Measurements from ENCODE around the gene ETF1. TPM values are rescaled to one million over a fixed set of nuclear protein-coding genes. Genes with fewer than 3 reads are reported as not detected.

Gene ETF1
- total and polyA plus RNA-seq, 9 of the 15 experiments (the other 6 are each of a cell fraction or from before 2014, with no cell fraction given), result 53.7 to 209 (median 164) TPM

DNA sequence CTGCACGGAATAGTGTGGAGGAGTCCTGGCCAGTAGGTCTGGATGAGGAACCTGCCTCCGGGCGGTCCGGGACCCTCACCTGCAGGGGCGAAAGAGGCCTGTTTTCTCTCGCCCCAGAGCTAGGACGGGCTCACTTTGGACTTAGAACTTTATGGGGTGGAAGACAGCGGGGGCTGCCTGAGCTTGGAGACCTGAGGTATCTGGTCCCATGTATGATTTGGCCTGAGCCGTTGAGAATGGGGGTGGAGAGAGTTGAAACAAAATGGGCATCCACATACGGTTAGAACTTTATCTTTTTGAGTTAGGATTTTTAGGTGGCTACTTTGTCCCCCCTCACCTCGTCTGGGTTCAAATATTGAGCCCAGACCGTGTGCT is 681 bp upstream of the ETF1 start (continued):
- TF ChIP-seq, protein P1, sequence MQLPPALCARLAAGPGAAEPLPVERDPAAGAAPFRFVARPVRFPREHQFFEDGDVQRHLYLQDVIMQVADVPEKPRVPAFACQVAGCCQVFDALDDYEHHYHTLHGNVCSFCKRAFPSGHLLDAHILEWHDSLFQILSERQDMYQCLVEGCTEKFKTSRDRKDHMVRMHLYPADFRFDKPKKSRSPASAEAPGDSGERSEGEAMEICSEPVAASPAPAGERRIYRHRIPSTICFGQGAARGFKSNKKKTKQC (CRISPR knock-in tag; IDR thresholded peaks at IDR 0.05), result 0 out of 2 replicates have a peak, but pooled peaks have one; percentile 60
- no peak for TF ChIP-seq MAFG (tag; conservative IDR thresholded peaks at IDR 0.05)
- no peak for TF ChIP-seq ID3 (CRISPR knock-in tag; IDR thresholded peaks at IDR 0.05)
- TF ChIP-seq ID3 (tag; IDR thresholded peaks at IDR 0.05), result peak; percentile 54; the same call in 1 of the 2 replicates
- no peak for TF ChIP-seq EZH2 (IDR thresholded peaks at IDR 0.05; ENCODE audit: borderline replicate concordance, low read depth, low read length)
- no peak for TF ChIP-seq ZNF23 (CRISPR knock-in tag; IDR thresholded peaks at IDR 0.05)
- no peak for TF ChIP-seq BRCA1 (IDR thresholded peaks at IDR 0.05)
- TF ChIP-seq BRCA1 (CRISPR knock-in tag; IDR thresholded peaks at IDR 0.05), result no peak
- no peak for TF ChIP-seq PRMT5 (CRISPR knock-in tag; IDR thresholded peaks at IDR 0.05)
- TF ChIP-seq NR4A1 (CRISPR knock-in tag; IDR thresholded peaks at IDR 0.05), result no peak
- 0 out of 2 replicates have a peak, but pooled peaks have one; percentile 30 for TF ChIP-seq NR4A1 (tag; IDR thresholded peaks at IDR 0.05)
- TF ChIP-seq CREB1 (IDR thresholded peaks at IDR 0.05), result no peak
- TF ChIP-seq CREB1 (CRISPR knock-in tag; IDR thresholded peaks at IDR 0.05), result no peak
- TF ChIP-seq, protein P2, sequence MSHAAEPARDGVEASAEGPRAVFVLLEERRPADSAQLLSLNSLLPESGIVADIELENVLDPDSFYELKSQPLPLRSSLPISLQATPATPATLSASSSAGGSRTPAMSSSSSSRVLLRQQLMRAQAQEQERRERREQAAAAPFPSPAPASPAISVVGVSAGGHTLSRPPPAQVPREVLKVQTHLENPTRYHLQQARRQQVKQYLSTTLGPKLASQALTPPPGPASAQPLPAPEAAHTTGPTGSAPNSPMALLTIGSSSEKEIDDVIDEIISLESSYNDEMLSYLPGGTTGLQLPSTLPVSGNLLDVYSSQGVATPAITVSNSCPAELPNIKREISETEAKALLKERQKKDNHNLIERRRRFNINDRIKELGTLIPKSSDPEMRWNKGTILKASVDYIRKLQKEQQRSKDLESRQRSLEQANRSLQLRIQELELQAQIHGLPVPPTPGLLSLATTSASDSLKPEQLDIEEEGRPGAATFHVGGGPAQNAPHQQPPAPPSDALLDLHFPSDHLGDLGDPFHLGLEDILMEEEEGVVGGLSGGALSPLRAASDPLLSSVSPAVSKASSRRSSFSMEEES (CRISPR knock-in tag; IDR thresholded peaks at IDR 0.05), result no peak
- TF ChIP-seq, protein P3, sequence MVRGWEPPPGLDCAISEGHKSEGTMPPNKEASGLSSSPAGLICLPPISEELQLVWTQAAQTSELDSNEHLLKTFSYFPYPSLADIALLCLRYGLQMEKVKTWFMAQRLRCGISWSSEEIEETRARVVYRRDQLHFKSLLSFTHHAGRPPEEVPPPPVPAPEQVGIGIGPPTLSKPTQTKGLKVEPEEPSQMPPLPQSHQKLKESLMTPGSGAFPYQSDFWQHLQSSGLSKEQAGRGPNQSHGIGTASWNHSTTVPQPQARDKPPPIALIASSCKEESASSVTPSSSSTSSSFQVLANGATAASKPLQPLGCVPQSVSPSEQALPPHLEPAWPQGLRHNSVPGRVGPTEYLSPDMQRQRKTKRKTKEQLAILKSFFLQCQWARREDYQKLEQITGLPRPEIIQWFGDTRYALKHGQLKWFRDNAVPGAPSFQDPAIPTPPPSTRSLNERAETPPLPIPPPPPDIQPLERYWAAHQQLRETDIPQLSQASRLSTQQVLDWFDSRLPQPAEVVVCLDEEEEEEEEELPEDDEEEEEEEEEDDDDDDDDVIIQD (CRISPR knock-in tag; IDR thresholded peaks at IDR 0.05), result no peak
- TF ChIP-seq ZNF584 (CRISPR knock-in tag; IDR thresholded peaks at IDR 0.05; ENCODE audit: low read depth), result no peak
- 0 out of 2 replicates have a peak, but pooled peaks have one; percentile 41 for TF ChIP-seq GTF2A2 (tag; IDR thresholded peaks at IDR 0.05)
- no peak for TF ChIP-seq FOXM1 (IDR thresholded peaks at IDR 0.05; ENCODE audit: low read depth)
- 0 out of 2 replicates have a peak, but pooled peaks have one; percentile 3 for TF ChIP-seq FOXM1 (CRISPR knock-in tag; IDR thresholded peaks at IDR 0.05; ENCODE audit: low read depth)
- TF ChIP-seq, protein P4, sequence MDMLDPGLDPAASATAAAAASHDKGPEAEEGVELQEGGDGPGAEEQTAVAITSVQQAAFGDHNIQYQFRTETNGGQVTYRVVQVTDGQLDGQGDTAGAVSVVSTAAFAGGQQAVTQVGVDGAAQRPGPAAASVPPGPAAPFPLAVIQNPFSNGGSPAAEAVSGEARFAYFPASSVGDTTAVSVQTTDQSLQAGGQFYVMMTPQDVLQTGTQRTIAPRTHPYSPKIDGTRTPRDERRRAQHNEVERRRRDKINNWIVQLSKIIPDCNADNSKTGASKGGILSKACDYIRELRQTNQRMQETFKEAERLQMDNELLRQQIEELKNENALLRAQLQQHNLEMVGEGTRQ (CRISPR knock-in tag; IDR thresholded peaks at IDR 0.05), result no peak
- peak; percentile 53 to 90; a peak in 2 of 4 replicates for TF ChIP-seq MLLT1 (IDR thresholded peaks at IDR 0.05)
- TF ChIP-seq KLF1 (tag; IDR thresholded peaks at IDR 0.05), result no peak
- TF ChIP-seq ZNF668 (CRISPR knock-in tag; IDR thresholded peaks at IDR 0.05), result no peak
